Measurements from ENCODE around the gene DMKN. TPM values are rescaled to one million over a fixed set of nuclear protein-coding genes. Genes with fewer than 3 reads are reported as not detected.

Gene DMKN
- total RNA-seq, 1 experiment from 2014 or later: 5.6 TPM

DNA sequence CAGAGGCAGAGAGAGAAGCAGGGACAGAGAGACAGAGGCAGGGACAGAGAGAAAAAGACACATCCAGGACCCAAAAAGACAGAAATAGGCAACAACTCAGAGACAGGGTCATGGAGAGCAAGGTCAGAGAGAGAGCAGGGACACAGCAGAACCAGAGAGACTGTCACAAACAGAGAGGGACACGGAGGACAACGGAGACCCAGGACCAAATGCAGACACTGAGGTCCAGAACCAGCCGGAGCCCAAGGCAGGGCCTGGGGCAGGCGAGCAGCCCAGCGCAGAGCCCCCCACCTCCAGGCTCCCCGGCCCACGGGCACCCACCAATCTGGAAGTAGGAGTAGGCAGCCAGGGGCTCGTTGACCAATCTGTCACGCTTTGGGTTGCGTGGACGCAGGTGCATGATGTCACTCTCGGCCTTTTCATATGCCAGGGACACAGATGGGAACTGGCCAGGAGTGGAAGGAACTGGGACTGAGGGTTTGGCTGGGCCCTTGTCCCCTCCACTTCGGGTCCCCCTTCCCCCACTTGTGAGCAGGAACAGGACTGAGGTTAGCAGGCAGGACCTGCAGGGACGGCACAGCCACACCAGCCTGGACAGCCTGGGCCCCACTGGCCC lies 40.0 kb upstream of the DMKN start:
- Histone ChIP-seq H3K27ac (ENCODE audit: low read length) (no peak overlapping the region), H3K4me3 (ENCODE audit: low read depth in 2 of 2, low read length in 2 of 2) (no peak overlapping the region), H3K4me1 (ENCODE audit: control insufficient read depth, insufficient read depth, low read length) (no peaks in the 10 kb centered on the region), H3K27me3 (ENCODE audit: control insufficient read depth, insufficient read depth, low read length) (no peaks in the 10 kb centered on the region), H3K36me3 (ENCODE audit: control insufficient read depth, insufficient read depth, low read length) (no peaks in the 10 kb centered on the region), H3K9me3 (ENCODE audit: control insufficient read depth, insufficient read depth, low read depth, low read length) (no peaks in the 10 kb centered on the region)
- CTCF ChIA-PET: no interaction called here
- intact Hi-C loops (cut with micrococcal nuclease; ENCODE audit: unreplicated experiment) (loop anchor here (10.0 kb wide), 1 partner anchor 161 kb away; the partner anchor contains the start of gene KMT2B), in situ Hi-C loops (cut with HindIII; ENCODE audit: low pct_unique_long_range_greater_than_20kb, low sequenced_read_pairs) (no loop called here)
- TF ChIP-seq SIN3A (IDR thresholded peaks at IDR 0.05; ENCODE audit: borderline replicate concordance, insufficient read depth, low read depth, low read length) (no peak), TCF7L2 (IDR thresholded peaks at IDR 0.05; ENCODE audit: low read depth, low read length) (no peak), POLR2AphosphoS5 (IDR thresholded peaks at IDR 0.05; ENCODE audit: low read depth, low read length) (no peak)
- TF ChIP-seq, protein P1, sequence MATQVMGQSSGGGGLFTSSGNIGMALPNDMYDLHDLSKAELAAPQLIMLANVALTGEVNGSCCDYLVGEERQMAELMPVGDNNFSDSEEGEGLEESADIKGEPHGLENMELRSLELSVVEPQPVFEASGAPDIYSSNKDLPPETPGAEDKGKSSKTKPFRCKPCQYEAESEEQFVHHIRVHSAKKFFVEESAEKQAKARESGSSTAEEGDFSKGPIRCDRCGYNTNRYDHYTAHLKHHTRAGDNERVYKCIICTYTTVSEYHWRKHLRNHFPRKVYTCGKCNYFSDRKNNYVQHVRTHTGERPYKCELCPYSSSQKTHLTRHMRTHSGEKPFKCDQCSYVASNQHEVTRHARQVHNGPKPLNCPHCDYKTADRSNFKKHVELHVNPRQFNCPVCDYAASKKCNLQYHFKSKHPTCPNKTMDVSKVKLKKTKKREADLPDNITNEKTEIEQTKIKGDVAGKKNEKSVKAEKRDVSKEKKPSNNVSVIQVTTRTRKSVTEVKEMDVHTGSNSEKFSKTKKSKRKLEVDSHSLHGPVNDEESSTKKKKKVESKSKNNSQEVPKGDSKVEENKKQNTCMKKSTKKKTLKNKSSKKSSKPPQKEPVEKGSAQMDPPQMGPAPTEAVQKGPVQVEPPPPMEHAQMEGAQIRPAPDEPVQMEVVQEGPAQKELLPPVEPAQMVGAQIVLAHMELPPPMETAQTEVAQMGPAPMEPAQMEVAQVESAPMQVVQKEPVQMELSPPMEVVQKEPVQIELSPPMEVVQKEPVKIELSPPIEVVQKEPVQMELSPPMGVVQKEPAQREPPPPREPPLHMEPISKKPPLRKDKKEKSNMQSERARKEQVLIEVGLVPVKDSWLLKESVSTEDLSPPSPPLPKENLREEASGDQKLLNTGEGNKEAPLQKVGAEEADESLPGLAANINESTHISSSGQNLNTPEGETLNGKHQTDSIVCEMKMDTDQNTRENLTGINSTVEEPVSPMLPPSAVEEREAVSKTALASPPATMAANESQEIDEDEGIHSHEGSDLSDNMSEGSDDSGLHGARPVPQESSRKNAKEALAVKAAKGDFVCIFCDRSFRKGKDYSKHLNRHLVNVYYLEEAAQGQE (IDR thresholded peaks at IDR 0.05; ENCODE audit: insufficient read depth in 1 of 2, low read depth in 2 of 2, low read length in 1 of 2): no peak
- TF ChIP-seq, protein P2, sequence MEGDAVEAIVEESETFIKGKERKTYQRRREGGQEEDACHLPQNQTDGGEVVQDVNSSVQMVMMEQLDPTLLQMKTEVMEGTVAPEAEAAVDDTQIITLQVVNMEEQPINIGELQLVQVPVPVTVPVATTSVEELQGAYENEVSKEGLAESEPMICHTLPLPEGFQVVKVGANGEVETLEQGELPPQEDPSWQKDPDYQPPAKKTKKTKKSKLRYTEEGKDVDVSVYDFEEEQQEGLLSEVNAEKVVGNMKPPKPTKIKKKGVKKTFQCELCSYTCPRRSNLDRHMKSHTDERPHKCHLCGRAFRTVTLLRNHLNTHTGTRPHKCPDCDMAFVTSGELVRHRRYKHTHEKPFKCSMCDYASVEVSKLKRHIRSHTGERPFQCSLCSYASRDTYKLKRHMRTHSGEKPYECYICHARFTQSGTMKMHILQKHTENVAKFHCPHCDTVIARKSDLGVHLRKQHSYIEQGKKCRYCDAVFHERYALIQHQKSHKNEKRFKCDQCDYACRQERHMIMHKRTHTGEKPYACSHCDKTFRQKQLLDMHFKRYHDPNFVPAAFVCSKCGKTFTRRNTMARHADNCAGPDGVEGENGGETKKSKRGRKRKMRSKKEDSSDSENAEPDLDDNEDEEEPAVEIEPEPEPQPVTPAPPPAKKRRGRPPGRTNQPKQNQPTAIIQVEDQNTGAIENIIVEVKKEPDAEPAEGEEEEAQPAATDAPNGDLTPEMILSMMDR (IDR thresholded peaks at IDR 0.05): no peak
- POLR2A ChIA-PET: no interaction called here
- DNase-seq (ENCODE audit: low read depth, low spot score) (no peak), ATAC-seq (no peak)
- BruUV-seq (replicated peaks): no TSS peak

DNA sequence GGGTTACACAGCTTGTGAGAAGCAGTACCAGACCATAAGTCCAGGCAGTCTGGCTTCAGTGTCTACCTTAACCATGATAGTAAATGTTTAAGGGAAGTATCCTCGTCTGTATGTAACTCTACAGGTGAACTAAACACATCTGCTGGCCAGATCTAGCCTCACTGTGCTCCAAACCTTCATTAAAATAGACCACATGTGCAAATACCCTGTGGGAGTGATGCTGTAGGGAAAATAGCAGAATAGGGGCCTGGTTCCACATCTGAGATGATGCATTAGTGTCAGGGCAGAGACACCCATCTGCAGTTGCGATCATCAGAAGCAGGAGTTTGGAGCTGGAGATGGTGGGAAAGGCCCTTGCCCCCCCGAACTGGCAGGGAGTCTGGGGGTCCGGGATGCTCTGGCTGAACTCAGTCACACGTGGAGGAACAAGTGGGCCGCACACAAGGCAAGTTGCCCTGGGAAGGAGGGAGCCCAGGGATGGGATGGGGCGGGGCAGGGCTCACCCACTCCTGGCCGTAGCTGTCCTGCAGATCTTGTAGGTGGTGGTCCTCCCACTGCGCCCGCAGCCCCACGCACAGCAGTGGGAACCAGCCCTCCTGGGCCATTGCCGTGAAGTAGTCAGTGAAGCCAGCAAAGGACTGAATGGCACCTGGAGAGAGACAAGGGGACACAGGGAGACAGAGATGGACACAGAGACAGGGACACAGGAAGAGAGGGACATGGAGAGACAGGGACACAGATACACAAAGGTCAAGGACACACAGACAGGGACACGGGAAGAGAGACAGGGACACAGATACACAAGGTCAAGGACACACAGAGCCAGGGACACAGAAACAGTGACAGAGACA lies 39.3 kb upstream of the DMKN start:
- CTCF ChIA-PET: interaction anchor here (0.6 to 0.9 kb wide), 2 partner anchors 89 to 199 kb away, joined by 3 to 5 read pairs; no protein-coding TSS in a partner anchor
- no peaks in the 10 kb centered on the region for H3K36me3 ChIP-seq (ENCODE audit: control insufficient read depth, insufficient read depth, low read length)
- POLR2A ChIA-PET: no interaction called here
- BruUV-seq (replicated peaks): no TSS peak
- H3K4me3 ChIP-seq (ENCODE audit: low read depth in 2 of 2, low read length in 2 of 2): no peak overlapping the region
- no peaks in the 10 kb centered on the region for H3K27me3 ChIP-seq (ENCODE audit: control insufficient read depth, insufficient read depth, low read length)
- intact Hi-C loops (cut with micrococcal nuclease; ENCODE audit: unreplicated experiment) (loop anchor here (10.0 kb wide), 1 partner anchor 162 kb away; the partner anchor contains the start of gene KMT2B), in situ Hi-C loops (cut with HindIII; ENCODE audit: low pct_unique_long_range_greater_than_20kb, low sequenced_read_pairs) (no loop called here)
- TF ChIP-seq, protein P2 (IDR thresholded peaks at IDR 0.05): no peak
- no peak for TF ChIP-seq SIN3A (IDR thresholded peaks at IDR 0.05; ENCODE audit: borderline replicate concordance, insufficient read depth, low read depth, low read length)
- no peak for TF ChIP-seq TCF7L2 (IDR thresholded peaks at IDR 0.05; ENCODE audit: low read depth, low read length)
- no peak for TF ChIP-seq POLR2AphosphoS5 (IDR thresholded peaks at IDR 0.05; ENCODE audit: low read depth, low read length)
- TF ChIP-seq, protein P1 (IDR thresholded peaks at IDR 0.05; ENCODE audit: insufficient read depth in 1 of 2, low read depth in 2 of 2, low read length in 1 of 2): no peak
- no peaks in the 10 kb centered on the region for H3K9me3 ChIP-seq (ENCODE audit: control insufficient read depth, insufficient read depth, low read depth, low read length)
- ATAC-seq: no peak
- no peaks in the 10 kb centered on the region for H3K4me1 ChIP-seq (ENCODE audit: control insufficient read depth, insufficient read depth, low read length)
- H3K27ac ChIP-seq (ENCODE audit: low read length): no peak overlapping the region
- DNase-seq (ENCODE audit: low read depth, low spot score): no peak

All from Panc1 (cell line).